ENCODE measurements around the gene RFK. TPM values are rescaled to one million over a fixed set of nuclear protein-coding genes. Genes with fewer than 3 reads are reported as not detected.
A peak's percentile ranks its signal among the peaks of the same experiment; 100 is the strongest.

Gene RFK
- total and polyA plus RNA-seq, 9 of the 15 experiments (the other 6 are each of a cell fraction or from before 2014, with no cell fraction given) = 3.8 to 51.1 (median 14.8) TPM

DNA sequence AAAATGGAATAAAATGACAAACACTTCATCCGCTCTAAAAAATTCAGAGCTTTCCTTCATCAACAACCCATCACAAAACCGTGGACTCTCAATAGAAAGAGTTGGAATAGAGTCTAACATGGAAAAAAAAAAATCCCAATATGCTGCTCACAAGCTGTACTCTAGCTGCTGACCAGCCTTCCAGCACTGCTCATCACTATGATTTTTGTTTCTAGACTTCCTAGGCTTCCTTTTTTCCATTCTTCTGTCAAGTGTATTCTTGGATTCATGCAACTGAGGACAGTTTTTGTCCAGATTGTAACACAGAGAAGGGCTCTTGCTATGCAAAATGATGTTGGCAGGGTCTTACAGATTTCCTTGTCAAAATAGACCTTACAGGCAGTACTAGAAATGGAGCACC, 34.5 kb downstream of the RFK start:
- ATAC-seq = peak; percentile 24
- Histone ChIP-seq H3K9me1 (ENCODE audit: control insufficient read depth, insufficient read depth, low read length) (no peaks in the 10 kb centered on the region), H3K27me3 (ENCODE audit: control insufficient read depth in 2 of 2, insufficient read depth in 2 of 2, low read length in 2 of 2) (no peaks in the 10 kb centered on the region), H3K9me3 (replicated peaks; ENCODE audit: control insufficient read depth, insufficient read depth, low read depth, low read length) (no peaks in the 10 kb centered on the region), H3K79me2 (ENCODE audit: control insufficient read depth, insufficient read depth, low read length) (no peaks in the 10 kb centered on the region), H3K4me2 (ENCODE audit: insufficient read depth, low read length) (peak overlapping the region; percentile 39), H2AFZ (ENCODE audit: low read depth, low read length) (no peak overlapping the region), H3K9ac (ENCODE audit: insufficient read depth in 1 of 2, low read depth in 2 of 2, low read length in 2 of 2) (peak overlapping the region in 1 of 2 experiments; percentile 5; a peak in 1 of 4 replicates), H3K4me1 (replicated peaks in 1 of 2; ENCODE audit: control insufficient read depth in 2 of 2, insufficient read depth in 2 of 2, low read length in 2 of 2) (peaks cover 6 to 45% of the 10 kb centered on the region in 2 experiments; a peak in 3 of 5 replicates), H3K36me3 (ENCODE audit: control insufficient read depth, insufficient read depth, low read length) (no peaks in the 10 kb centered on the region; the same call in 2 of the 3 replicates), H3K4me3 (no peak overlapping the region), H3K27ac (ENCODE audit: extremely low read depth, low read depth, low read length) (peak overlapping the region; percentile 51), H4K20me1 (replicated peaks; ENCODE audit: control insufficient read depth, insufficient read depth, low read length) (no peaks in the 10 kb centered on the region)
- TF ChIP-seq ZBTB34 (CRISPR knock-in tag; IDR thresholded peaks at IDR 0.05) (no peak), RAD51 (IDR thresholded peaks at IDR 0.05; ENCODE audit: borderline replicate concordance, low read depth) (0 out of 2 replicates have a peak, but pooled peaks have one; percentile 3), ZNF274 (IDR thresholded peaks at IDR 0.05; ENCODE audit: borderline replicate concordance, low read depth, low read length) (peak; percentile 3; the same call in 1 of the 2 replicates), ESRRA (IDR thresholded peaks at IDR 0.05; ENCODE audit: borderline replicate concordance, low read depth) (0 out of 2 replicates have a peak, but pooled peaks have one; percentile 1), ZBED1 (IDR thresholded peaks at IDR 0.05) (no peak), GABPB2 (CRISPR knock-in tag; conservative IDR thresholded peaks at IDR 0.05) (no peak), NFRKB (IDR thresholded peaks at IDR 0.05; ENCODE audit: low read depth) (no peak; the same call in 1 of the 2 replicates), RNF2 (IDR thresholded peaks at IDR 0.05) (no peak), KAT8 (IDR thresholded peaks at IDR 0.05; ENCODE audit: low read depth) (no peak), MED1 (CRISPR knock-in tag; IDR thresholded peaks at IDR 0.05; ENCODE audit: borderline replicate concordance) (no peak), HNRNPLL (IDR thresholded peaks at IDR 0.05; ENCODE audit: low read depth, low read length, poor library complexity, severe bottlenecking) (no peak), ZEB2 (IDR thresholded peaks at IDR 0.05) (no peak)
- no TSS peak for BruUV-seq (replicated peaks)
- POLR2A ChIA-PET = interaction anchor here (0.6 to 1.9 kb wide), 13 partner anchors 9 to 294 kb away, joined by 3 to 10 read pairs (median 3); partner anchors contain the start of gene RFK
- CTCF ChIA-PET (ENCODE audit: low intra/inter-chr PET ratio) = no interaction called here
- FAIRE-seq = no peak
- DNase-seq (ENCODE audit: extremely low read depth in 1 of 4, low spot score in 3 of 4) = peak in 1 of 4 experiments; percentile 5
- intact Hi-C loops (cut with micrococcal nuclease) = loop anchor here (10.0 kb wide), 1 partner anchor 55 kb away; no protein-coding TSS in a partner anchor
- WGBS (ENCODE audit: insufficient coverage, low coverage, missing lambda C conversion rate) = 6% methylated on average over 2 of the region's 2 CpGs
- in situ Hi-C loops (cut with MboI) = no loop called here
